ENCODE data around the gene RPL36AL.

The RPL36AL gene

GRCh38 chr14:49623387-49623786 is 3.0 kb upstream of the RPL36AL start:
- TF ChIP-seq FOXM1 (IDR thresholded peaks at IDR 0.05; ENCODE audit: borderline replicate concordance, low read depth) = no peak
- TF ChIP-seq YY1 (IDR thresholded peaks at IDR 0.05; ENCODE audit: low read depth) = no peak
- no peak for TF ChIP-seq CREB1 (IDR thresholded peaks at IDR 0.05; ENCODE audit: low read depth)
- no peak for TF ChIP-seq NFIC (IDR thresholded peaks at IDR 0.05)
- TF ChIP-seq USF1 (IDR thresholded peaks at IDR 0.05) = no peak
- TF ChIP-seq TCF12 (IDR thresholded peaks at IDR 0.05; ENCODE audit: low read depth) = no peak
- no peak for TF ChIP-seq TEAD4 (IDR thresholded peaks at IDR 0.05)
- no peak for TF ChIP-seq CEBPB (IDR thresholded peaks at IDR 0.05)
- TF ChIP-seq EP300 (IDR thresholded peaks at IDR 0.05; ENCODE audit: borderline replicate concordance) = no peak
- TF ChIP-seq ZBTB7A (IDR thresholded peaks at IDR 0.05; ENCODE audit: low read depth) = no peak
- no peak for TF ChIP-seq RAD21 (IDR thresholded peaks at IDR 0.05; ENCODE audit: low read depth)
- no peak for TF ChIP-seq TAF1 (IDR thresholded peaks at IDR 0.05; ENCODE audit: low read depth)
- no peak for TF ChIP-seq REST (IDR thresholded peaks at IDR 0.05; ENCODE audit: low read depth)
- TF ChIP-seq MAX (IDR thresholded peaks at IDR 0.05) = no peak
- no peak for TF ChIP-seq EGR1 (IDR thresholded peaks at IDR 0.05)

- TF ChIP-seq USF1 (IDR thresholded peaks at IDR 0.05) = no peak
- TF ChIP-seq EGR1 (IDR thresholded peaks at IDR 0.05) = no peak
- no peak for TF ChIP-seq TEAD4 (IDR thresholded peaks at IDR 0.05)
- TF ChIP-seq TCF12 (IDR thresholded peaks at IDR 0.05; ENCODE audit: low read depth) = no peak
- TF ChIP-seq EP300 (IDR thresholded peaks at IDR 0.05; ENCODE audit: borderline replicate concordance) = no peak
Measured at GRCh38 chr14:49622022-49622607, 1.7 kb upstream of the RPL36AL start.

GRCh38 chr14:49621114-49621881 is 872 bp upstream of the RPL36AL start:
- TF ChIP-seq TAF1 (IDR thresholded peaks at IDR 0.05; ENCODE audit: low read depth) = no peak
- peak; percentile 88 for TF ChIP-seq MAX (IDR thresholded peaks at IDR 0.05)

- no peak for TF ChIP-seq TEAD4 (IDR thresholded peaks at IDR 0.05)
Measured at GRCh38 chr14:49619730-49620129, 696 bp downstream of the RPL36AL start.

GRCh38 chr14:49617852-49618519 is 2.4 kb downstream of the RPL36AL start:
- TF ChIP-seq FOXM1 (IDR thresholded peaks at IDR 0.05; ENCODE audit: borderline replicate concordance, low read depth) (no peak), CEBPB (IDR thresholded peaks at IDR 0.05) (no peak), YY1 (IDR thresholded peaks at IDR 0.05; ENCODE audit: low read depth) (no peak), EP300 (IDR thresholded peaks at IDR 0.05; ENCODE audit: borderline replicate concordance) (no peak), TCF12 (IDR thresholded peaks at IDR 0.05; ENCODE audit: low read depth) (no peak), REST (IDR thresholded peaks at IDR 0.05; ENCODE audit: low read depth) (no peak), TEAD4 (IDR thresholded peaks at IDR 0.05) (no peak), CREB1 (IDR thresholded peaks at IDR 0.05; ENCODE audit: low read depth) (no peak), USF1 (IDR thresholded peaks at IDR 0.05) (no peak), NFIC (IDR thresholded peaks at IDR 0.05) (no peak), ZBTB7A (IDR thresholded peaks at IDR 0.05; ENCODE audit: low read depth) (no peak), RAD21 (IDR thresholded peaks at IDR 0.05; ENCODE audit: low read depth) (no peak), MAX (IDR thresholded peaks at IDR 0.05) (no peak), TAF1 (IDR thresholded peaks at IDR 0.05; ENCODE audit: low read depth) (no peak), EGR1 (IDR thresholded peaks at IDR 0.05) (no peak)

All from Ishikawa (cell line).